Measurements from ENCODE around the gene ZNRD2.

GRCh38 chr11:65611758-65612603, 41.7 kb downstream of the ZNRD2 start:
- no peak for TF ChIP-seq ZC3H10 (CRISPR knock-in tag; IDR thresholded peaks at IDR 0.05)
- TF ChIP-seq ZNF8 (CRISPR knock-in tag; IDR thresholded peaks at IDR 0.05), result no peak
- TF ChIP-seq PATZ1 (CRISPR knock-in tag; IDR thresholded peaks at IDR 0.05; ENCODE audit: borderline replicate concordance), result no peak
- no peak for TF ChIP-seq ISL1 (CRISPR knock-in tag; IDR thresholded peaks at IDR 0.05)
- TF ChIP-seq TOX (CRISPR knock-in tag; IDR thresholded peaks at IDR 0.05; ENCODE audit: borderline replicate concordance), result no peak
- TF ChIP-seq RARB (CRISPR knock-in tag; IDR thresholded peaks at IDR 0.05), result no peak
- TF ChIP-seq PPARA (CRISPR knock-in tag; IDR thresholded peaks at IDR 0.05; ENCODE audit: borderline replicate concordance), result no peak
- no peak for TF ChIP-seq ZNF565 (CRISPR knock-in tag; conservative IDR thresholded peaks at IDR 0.05; ENCODE audit: low read depth)
- TF ChIP-seq ZFP3 (CRISPR knock-in tag; IDR thresholded peaks at IDR 0.05), result no peak
- TF ChIP-seq ARNTL (CRISPR knock-in tag; IDR thresholded peaks at IDR 0.05; ENCODE audit: borderline replicate concordance, low read depth), result no peak
- TF ChIP-seq ZFP30 (CRISPR knock-in tag; IDR thresholded peaks at IDR 0.05), result no peak
